Karpas-422 (cell line): ENCODE data around the gene SEMA7A. TPM values are rescaled to one million over a fixed set of nuclear protein-coding genes. Genes with fewer than 3 reads are reported as not detected.
"Not testable (repeated sequence)": the region's sequence is repeated elsewhere in the genome, so short reads cannot be mapped to it uniquely, and the experiment has no call there.

ENCODE experiments used
- DNase-seq: peaks from one replicate; pipeline ENCODE4 v3.0.0-alpha.2; 2015
- H2AFZ ChIP-seq: fragments of 200-600 bp; sonication (generic); 2 replicates; pipeline ENCODE4 v1.6.1; 2014; ENCODE audit warnings: antibody characterized with exemption, low read length, mixed read lengths
- H3K27ac ChIP-seq: fragments of 200-600 bp; sonication (generic); 2 replicates; pipeline ENCODE4 v1.5.1; 2014; ENCODE audit warnings: mild to moderate bottlenecking, low read length, moderate library complexity
- H3K27me3 ChIP-seq: fragments of 200-600 bp; sonication (generic); 2 replicates; pipeline ENCODE4 v1.6.1; 2014; ENCODE audit warnings: low read length, mixed read lengths
- H3K36me3 ChIP-seq: fragments of 200-600 bp; sonication (generic); 2 replicates; pipeline ENCODE4 v1.6.1; 2014; ENCODE audit warnings: low read length, mixed read lengths; ENCODE audit not compliant: insufficient read depth
- H3K4me1 ChIP-seq: fragments of 200-600 bp; sonication (generic); 2 replicates; pipeline ENCODE4 v1.6.1; 2014; ENCODE audit warnings: mild to moderate bottlenecking, low read length, mixed read lengths
- H3K4me2 ChIP-seq: fragments of 200-600 bp; sonication (generic); 2 replicates; pipeline ENCODE4 v1.6.1; 2014; ENCODE audit warnings: low read length, low read depth, mild to moderate bottlenecking; ENCODE audit not compliant: poor library complexity, severe bottlenecking
- H3K4me3 ChIP-seq: fragments of 200-600 bp; sonication (generic); 2 replicates; pipeline ENCODE4 v1.5.1; 2014; ENCODE audit warnings: mild to moderate bottlenecking, antibody characterized with exemption, low read length, mixed read lengths
- H3K79me2 ChIP-seq: fragments of 200-600 bp; sonication (generic); 2 replicates; pipeline ENCODE4 v1.6.1; 2014; ENCODE audit warnings: mild to moderate bottlenecking, low read length, mixed read lengths
- H3K9ac ChIP-seq: fragments of 200-600 bp; sonication (generic); 2 replicates; pipeline ENCODE4 v1.6.0; 2014; ENCODE audit warnings: low read length
- H3K9me2 ChIP-seq: fragments of 200-600 bp; sonication (generic), shearing (Covaris generic); replicated peaks from 2 replicates; pipeline ENCODE4 v1.6.0; 2014; ENCODE audit warnings: mild to moderate bottlenecking, low read length, moderate library complexity; ENCODE audit not compliant: insufficient read depth
- H3K9me3 ChIP-seq: fragments of 300-700, 200-600 bp; sonication (generic); 2 replicates; pipeline ENCODE4 v1.6.1; 2014; ENCODE audit warnings: low read length, mixed read lengths
- H4K20me1 ChIP-seq: fragments of 200-600 bp; sonication (generic); 2 replicates; pipeline ENCODE4 v1.6.1; 2014; ENCODE audit warnings: mild to moderate bottlenecking, antibody characterized with exemption, low read length, low read depth; ENCODE audit not compliant: insufficient read depth
- small RNA-seq: library from RNA; depleted of rRNA; stranded (forward); fragments of <200 nt; gene quantifications from one replicate; pipeline ENCODE3, GENCODE V24; 2014
- total RNA-seq: library from RNA; depleted of rRNA; stranded (reverse); fragments of >200 nt; shearing (Covaris generic); gene quantifications from 2 replicates; pipeline ENCODE4 v1.2.3, GENCODE V29; 2014; ENCODE audit warnings: low replicate concordance; rRNA removed

Gene SEMA7A
- total RNA-seq, 1 experiment from 2014 or later: 41.6 TPM

- H3K27ac ChIP-seq, H3K79me2 ChIP-seq, H3K9me3 ChIP-seq, H3K9ac ChIP-seq, H4K20me1 ChIP-seq, H3K36me3 ChIP-seq, H3K27me3 ChIP-seq, DNase-seq, H3K9me2 ChIP-seq, H2AFZ ChIP-seq, H3K4me3 ChIP-seq, H3K4me2 ChIP-seq, H3K4me1 ChIP-seq: not testable (repeated sequence)
Measured at GRCh38 chr15:74360855-74361254, 72.9 kb downstream of the SEMA7A start.

GRCh38 chr15:74359376-74359775 lies 74.4 kb downstream of the SEMA7A start:
- H2AFZ ChIP-seq, H3K4me1 ChIP-seq, H3K4me2 ChIP-seq: not testable (repeated sequence)

More at GRCh38 chr15:74359376-74359775, 74.4 kb downstream of the SEMA7A start:
- DNase-seq, H3K79me2 ChIP-seq, H3K27ac ChIP-seq, H3K36me3 ChIP-seq, H4K20me1 ChIP-seq, H3K27me3 ChIP-seq, H3K9me3 ChIP-seq, H3K9ac ChIP-seq, H3K4me3 ChIP-seq, H3K9me2 ChIP-seq: not testable (repeated sequence)

Small RNA genes lying within 50 kb of the gene (small RNA-seq; reads per million reads assigned to genes)
- not detected for gene MIR6881

Other genes starting within 250 kb of the SEMA7A start
- 0.18 TPM in 1 of 2 replicates, not detected in the other for gene STRA6, start 231.2 kb downstream of the SEMA7A start, total RNA-seq
- not detected in 2 replicates for gene CCDC33, start 197.6 kb downstream of the SEMA7A start, total RNA-seq
- gene CYP11A1, start 66.3 kb downstream of the SEMA7A start, total RNA-seq: not detected in 2 replicates
- gene UBL7, start 27.2 kb upstream of the SEMA7A start, total RNA-seq: 71.3 and 84.2 TPM in 2 replicates
- gene ARID3B, start 107.3 kb upstream of the SEMA7A start, total RNA-seq: 9.6 and 17.7 TPM in 2 replicates
- 114 and 147 TPM in 2 replicates for gene CLK3, start 181.9 kb upstream of the SEMA7A start, total RNA-seq